Measurements from ENCODE around the gene TMEM217.
A peak's percentile ranks its signal among the peaks of the same experiment; 100 is the strongest.
"Not testable (repeated sequence)": the region's sequence is repeated elsewhere in the genome, so short reads cannot be mapped to it uniquely, and the experiment has no call there.

The TMEM217 gene

GRCh38 chr6:37257634-37258404 is at the start of gene TMEM217, which contains the start of gene TBC1D22B:
TSS of gene TMEM217 (minus strand) at chr6:37258144. CDS start at chr6:37219030, 39,114 bp downstream.
TSS of gene TBC1D22B (plus strand) at chr6:37257772. CDS start at chr6:37257918, 146 bp downstream.
- DNase-seq (ENCODE audit: extremely low spot score, insufficient read length, low read depth) (peak; percentile 99), FAIRE-seq (peak; percentile 99)

DNA sequence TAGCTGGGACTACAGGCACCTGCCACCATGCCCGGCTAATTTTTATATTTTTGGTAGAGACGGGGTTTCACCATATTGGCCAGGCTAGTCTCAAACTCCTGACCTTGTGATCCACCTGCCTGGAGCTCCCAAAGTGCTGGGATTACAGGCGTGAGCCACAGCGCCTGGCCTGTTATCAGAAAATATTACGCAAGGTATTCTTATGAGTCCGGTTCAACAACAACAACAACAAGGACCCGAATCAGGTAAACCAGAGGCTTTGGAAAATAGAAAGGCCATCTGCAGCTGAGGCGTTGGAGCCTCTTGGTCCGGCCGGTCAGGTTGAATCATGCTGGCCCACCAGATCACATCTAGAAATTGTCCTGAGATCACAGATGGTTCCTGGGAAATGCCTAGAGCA is 49.5 kb upstream of the TMEM217 start:
- DNase-seq (ENCODE audit: extremely low spot score, insufficient read length, low read depth); FAIRE-seq: not testable (repeated sequence)

GRCh38 chr6:37306624-37307222 is 48.8 kb upstream of the TMEM217 start:
- DNase-seq (ENCODE audit: extremely low spot score, insufficient read length, low read depth) = no peak
- no peak for FAIRE-seq

- FAIRE-seq (no peak), DNase-seq (ENCODE audit: extremely low spot score, insufficient read length, low read depth) (no peak)
Observed at GRCh38 chr6:37305841-37306425, 48.0 kb upstream of the TMEM217 start.

- FAIRE-seq (no peak), DNase-seq (ENCODE audit: extremely low spot score, insufficient read length, low read depth) (no peak)
Observed at GRCh38 chr6:37304766-37305165, 46.8 kb upstream of the TMEM217 start.

DNA sequence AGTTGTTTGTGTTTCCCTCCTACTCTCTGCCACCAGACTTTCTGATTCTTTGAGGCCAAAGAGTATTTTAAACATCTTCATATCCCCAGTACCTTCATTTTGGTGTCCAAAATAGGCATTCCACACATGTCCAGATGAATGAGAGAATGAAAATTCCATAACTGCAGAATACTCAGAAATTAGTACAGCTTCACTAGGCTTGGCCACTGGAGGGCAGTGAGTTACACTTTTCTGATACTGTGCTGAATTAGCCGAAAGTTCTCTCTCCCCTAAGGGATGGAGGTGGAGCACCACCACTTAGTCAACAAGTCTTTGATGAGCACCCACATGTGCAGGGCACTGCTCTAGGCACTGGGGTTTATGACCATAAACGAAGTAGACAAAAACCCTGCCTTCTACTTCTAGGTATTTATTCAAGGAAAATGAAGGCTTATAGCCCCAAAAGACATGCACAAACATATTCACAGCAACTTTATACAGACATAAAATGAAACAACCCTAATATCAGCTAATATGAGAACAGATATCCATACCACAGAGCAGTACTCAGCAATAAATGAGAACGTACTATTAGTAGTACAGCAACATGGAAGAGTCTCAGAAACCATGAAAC is 46.1 kb upstream of the TMEM217 start:
- peak; percentile 24 for FAIRE-seq

DNA sequence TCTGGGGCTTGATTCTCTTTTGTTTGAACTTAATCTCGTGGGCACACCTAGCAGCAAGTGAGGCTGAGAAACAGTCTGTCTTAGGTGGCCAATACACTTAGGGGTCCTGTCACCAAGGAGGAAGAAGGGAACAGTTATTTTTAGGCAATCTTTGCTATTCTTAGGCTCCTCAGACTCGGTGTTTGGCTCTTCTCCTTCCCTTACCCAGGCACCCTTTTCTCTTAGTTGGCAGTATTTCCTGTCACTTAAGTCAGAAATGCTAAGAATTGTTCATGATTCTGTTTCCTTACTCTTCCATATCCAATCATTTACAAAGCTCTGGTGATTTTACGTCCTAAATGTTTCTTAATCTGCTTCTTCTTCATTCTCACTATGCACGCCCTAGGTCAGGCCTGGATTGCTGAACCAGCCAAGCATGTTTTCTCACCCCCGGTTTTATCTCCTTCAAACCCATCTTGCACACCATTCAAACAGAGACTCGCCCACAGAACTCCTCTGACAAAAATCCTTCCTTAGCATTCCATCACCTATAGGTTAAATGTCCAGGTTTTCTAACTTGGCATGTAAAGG is 45.2 kb upstream of the TMEM217 start:
- DNase-seq (ENCODE audit: extremely low spot score, insufficient read length, low read depth) (no peak), FAIRE-seq (no peak)

More for the DNA sequence above, 46.1 kb upstream of the TMEM217 start:
- peak; percentile 25 for DNase-seq (ENCODE audit: extremely low spot score, insufficient read length, low read depth)

DNA sequence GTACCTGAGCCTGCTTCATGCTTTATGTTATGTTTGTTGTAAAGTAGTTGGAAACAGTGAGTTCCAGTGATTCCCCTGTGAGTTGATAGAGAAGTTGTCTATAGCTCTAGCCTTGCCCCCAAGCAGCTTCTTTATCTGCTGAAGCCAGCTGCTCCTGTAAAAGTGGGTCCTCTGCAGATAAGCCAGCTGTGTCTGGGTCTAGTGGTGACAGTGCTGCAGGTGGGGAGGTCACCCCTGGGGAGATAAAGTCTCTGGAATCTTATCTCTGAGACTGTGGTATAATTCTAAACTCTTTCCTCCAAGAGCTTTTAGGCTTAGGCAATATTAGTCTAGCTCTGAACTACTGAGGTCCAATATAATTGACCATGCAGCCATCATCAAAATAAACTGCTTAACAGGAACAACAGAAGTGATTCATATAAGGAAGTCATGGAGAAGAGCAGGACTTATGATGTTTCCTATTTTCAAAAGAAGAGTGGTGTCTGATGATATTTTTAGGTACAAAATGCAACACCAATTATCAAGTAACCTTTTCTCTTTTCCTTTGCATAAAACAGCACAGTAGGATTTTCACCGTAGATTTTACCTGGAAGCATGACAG is 44.2 kb upstream of the TMEM217 start:
- FAIRE-seq (no peak), DNase-seq (ENCODE audit: extremely low spot score, insufficient read length, low read depth) (no peak)

- DNase-seq (ENCODE audit: extremely low spot score, insufficient read length, low read depth) (no peak), FAIRE-seq (no peak)
Observed at GRCh38 chr6:37299990-37300389, 42.0 kb upstream of the TMEM217 start.

DNA sequence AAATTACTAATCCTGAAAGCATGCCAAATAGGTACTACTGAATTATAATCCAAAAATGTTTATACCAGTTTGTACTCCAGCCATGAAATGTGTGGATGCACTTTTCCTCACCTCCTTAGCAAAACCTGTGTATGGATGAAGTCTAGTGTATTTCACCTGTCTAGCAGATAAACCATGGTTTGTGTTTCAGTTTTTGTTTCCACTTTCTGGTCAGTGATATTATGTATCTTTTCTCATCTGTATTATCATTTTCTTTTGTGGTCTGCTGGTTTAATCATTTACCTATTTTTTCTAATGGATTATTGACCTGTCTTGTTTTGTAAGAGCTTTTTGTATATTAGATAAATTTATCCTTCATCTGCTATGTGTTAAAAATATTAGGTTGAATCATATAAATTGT is 41.0 kb upstream of the TMEM217 start:
- peak; percentile 83 for FAIRE-seq

DNA sequence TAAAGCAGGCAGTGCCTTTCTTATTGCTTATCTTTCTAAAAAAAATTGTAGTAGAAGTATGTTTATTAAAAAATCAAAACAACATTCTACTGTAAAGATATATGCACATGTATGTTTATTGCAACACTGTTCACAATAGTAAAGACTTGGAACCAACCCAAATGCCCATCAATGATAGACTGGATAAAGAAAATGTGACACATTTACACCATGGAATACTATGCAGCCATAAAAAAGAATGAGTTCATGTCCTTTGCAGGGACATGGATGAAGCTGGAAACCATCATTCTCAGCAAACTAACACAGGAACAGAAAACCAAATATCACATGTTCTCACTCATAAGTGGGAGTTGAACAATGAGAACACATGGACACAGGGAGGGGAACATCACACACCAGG is 39.7 kb upstream of the TMEM217 start:
- DNase-seq (ENCODE audit: extremely low spot score, insufficient read length, low read depth); FAIRE-seq: not testable (repeated sequence)

More for the DNA sequence above, 41.0 kb upstream of the TMEM217 start:
- peak; percentile 11 for DNase-seq (ENCODE audit: extremely low spot score, insufficient read length, low read depth)

GRCh38 chr6:37293426-37293825 is 35.5 kb upstream of the TMEM217 start:
- DNase-seq (ENCODE audit: extremely low spot score, insufficient read length, low read depth) = no peak
- FAIRE-seq = peak; percentile 80

- FAIRE-seq (peak; percentile 57), DNase-seq (ENCODE audit: extremely low spot score, insufficient read length, low read depth) (no peak)
Observed at GRCh38 chr6:37289931-37290330, 32.0 kb upstream of the TMEM217 start.

DNA sequence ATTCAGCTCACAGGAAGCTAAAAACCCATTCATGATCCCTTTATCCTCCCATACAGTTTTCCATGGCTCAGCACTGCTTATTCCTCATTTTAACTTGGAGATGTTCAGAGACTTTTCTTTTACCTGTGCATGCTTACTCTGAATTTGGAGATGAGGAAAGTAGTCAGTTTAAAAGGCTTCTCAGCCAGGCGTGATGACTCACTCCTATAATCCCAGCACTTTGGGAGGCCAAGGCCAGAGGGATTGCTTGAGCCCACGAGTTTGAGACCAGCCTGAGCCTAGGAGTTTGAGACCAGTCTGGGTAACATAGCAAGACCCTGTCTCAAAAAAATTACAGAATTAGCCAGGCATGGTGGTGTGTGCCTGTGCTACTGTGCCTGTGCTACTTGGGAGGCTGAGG is 30.3 kb upstream of the TMEM217 start:
- FAIRE-seq = no peak
- DNase-seq (ENCODE audit: extremely low spot score, insufficient read length, low read depth) = no peak

DNA sequence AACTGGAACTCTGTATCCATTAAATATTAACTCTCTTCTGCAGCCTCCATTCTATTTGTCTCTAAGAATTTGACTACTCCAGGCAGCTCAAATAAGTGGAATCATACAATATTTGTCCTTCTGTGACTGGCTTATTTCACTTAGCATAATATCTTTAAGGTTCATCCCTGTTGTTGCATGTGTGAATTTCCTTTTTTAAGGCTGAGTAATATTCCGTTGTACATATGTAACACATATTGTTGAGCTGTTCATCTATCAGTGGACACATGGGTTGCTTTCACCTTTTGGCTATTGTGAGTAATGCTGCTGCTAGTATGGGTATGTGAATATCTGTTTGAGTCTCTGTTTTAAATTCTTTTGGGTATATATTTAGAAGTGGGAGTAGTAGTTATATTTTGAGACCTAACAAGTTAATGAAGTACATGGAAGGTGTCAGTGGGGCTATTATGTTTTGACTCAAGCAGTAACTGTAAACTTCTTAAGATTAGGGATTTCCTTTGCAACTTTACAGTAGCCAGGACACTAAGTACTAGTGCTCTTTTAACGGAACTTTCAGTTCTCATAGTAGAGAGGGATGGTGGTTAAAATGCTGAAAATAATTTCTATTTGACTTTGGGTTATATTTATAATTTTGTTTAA is 29.7 kb upstream of the TMEM217 start:
- DNase-seq (ENCODE audit: extremely low spot score, insufficient read length, low read depth) (no peak), FAIRE-seq (peak; percentile 83)

DNA sequence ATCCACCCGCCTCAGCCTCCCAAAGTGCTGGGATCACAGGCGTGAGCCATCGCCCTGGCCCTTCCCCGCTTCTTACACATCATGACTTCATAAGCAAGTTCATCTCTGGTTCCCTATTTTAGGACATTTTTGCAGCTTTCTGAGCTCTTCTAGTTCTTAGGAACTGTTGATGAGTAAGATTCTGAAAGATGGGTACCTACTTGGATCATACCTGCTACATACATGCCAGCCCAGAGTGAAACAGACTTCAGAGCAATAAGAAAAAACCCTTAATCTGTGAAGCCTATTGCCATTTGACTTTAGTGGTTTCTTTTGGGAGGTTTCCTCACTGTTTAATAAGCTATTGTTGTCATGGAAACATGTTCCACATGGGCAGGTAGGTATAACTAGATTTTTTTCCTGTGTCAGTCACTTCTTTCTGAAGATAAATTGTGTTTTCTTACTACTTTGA is 27.9 kb upstream of the TMEM217 start:
- DNase-seq (ENCODE audit: extremely low spot score, insufficient read length, low read depth) (peak; percentile 30), FAIRE-seq (peak; percentile 63)

DNA sequence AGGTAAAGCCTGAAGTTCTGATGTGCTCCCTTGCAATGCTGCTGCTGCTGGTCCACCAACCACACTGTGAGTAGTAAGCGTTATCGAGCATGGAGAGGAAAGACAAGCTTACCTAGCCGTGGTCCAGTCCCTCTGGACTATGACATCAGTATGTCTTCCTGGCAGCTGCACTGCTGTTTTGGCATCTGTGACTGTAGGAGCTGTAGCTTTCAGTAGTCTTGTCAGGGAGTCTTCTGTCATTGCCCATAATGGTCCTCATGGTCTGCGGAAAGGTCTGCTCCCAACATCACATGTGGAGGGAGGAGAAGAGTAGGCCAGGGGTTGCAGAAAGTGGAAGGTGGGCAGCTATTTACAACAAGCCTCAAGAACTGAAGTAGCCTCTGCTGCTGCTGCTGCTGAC is 26.8 kb upstream of the TMEM217 start:
- FAIRE-seq = no peak
- no peak for DNase-seq (ENCODE audit: extremely low spot score, insufficient read length, low read depth)

GRCh38 chr6:37283671-37284151 is 25.8 kb upstream of the TMEM217 start:
- no peak for FAIRE-seq
- DNase-seq (ENCODE audit: extremely low spot score, insufficient read length, low read depth) = no peak

DNA sequence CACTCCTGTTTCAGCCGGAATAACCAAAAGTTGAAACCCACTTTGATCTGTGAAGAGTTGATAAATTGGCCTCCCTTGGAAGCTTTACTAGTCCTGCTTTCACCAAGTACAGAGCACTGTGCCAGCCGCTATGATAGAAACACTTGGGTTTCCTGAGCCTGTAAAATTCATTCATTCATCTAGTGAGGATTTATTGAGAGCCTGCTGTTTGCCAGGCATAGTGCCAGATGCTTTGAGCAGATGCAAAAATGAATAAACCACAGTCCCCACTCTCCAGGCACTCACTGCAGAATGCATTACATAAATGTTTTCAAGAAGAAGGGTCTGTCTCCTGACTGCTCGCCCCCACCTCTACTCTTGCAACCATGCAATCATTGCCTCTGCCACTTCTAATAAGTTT is 25.3 kb upstream of the TMEM217 start:
- DNase-seq (ENCODE audit: extremely low spot score, insufficient read length, low read depth) = no peak
- FAIRE-seq = no peak
